SK-N-SH (cell line): ENCODE measurements around the gene MAP1LC3C. TPM values are rescaled to one million over a fixed set of nuclear protein-coding genes. Genes with fewer than 3 reads are reported as not detected.

Source experiments
- CTCF ChIA-PET: fragments of 300-600, 350-600 bp; formaldehyde crosslinking; extraction: SDS; loops from one replicate; lab custom pipeline; 2021; lab: Yijun Ruan, JAX
- POLR2A ChIA-PET: fragments of 350-600 bp; sonication (Branson Sonifier 250); formaldehyde crosslinking; extraction: SDS; loops from one replicate; lab custom pipeline; 2020; ENCODE audit warnings: antibody characterized with exemption, inconsistent platforms; lab: Yijun Ruan, JAX
- DNase-seq: peaks from one replicate; pipeline ENCODE4 v3.0.0; 2012
- H2AFZ ChIP-seq: fragments of 200-600 bp; sonication (generic); 2 replicates; pipeline ENCODE4 v1.8.1; 2016; ENCODE audit warnings: antibody characterized with exemption, mild to moderate bottlenecking, low read depth
- H3F3A ChIP-seq: fragments of 200-600 bp; sonication (generic); replicated peaks from 2 replicates; pipeline ENCODE3; 2016; ENCODE audit warnings: antibody characterized with exemption, mild to moderate bottlenecking; ENCODE audit not compliant: insufficient read depth
- H3K27ac ChIP-seq, 2 experiments: fragments of 200-500 bp in 1 of 2; fragments of 200-600 bp in 1 of 2; sonication (Bioruptor generic) in 1 of 2; sonication (generic), shearing (Covaris generic) in 1 of 2; 2 replicates each; pipeline versions ENCODE4 v1.5.1 to v1.6.1; 2014 to 2016; ENCODE audit warnings: low read depth in 2 of 2, inconsistent platforms in 1 of 2, low read length in 1 of 2, mild to moderate bottlenecking in 1 of 2, mixed read lengths in 1 of 2
- H3K27me3 ChIP-seq: fragments of 200-600 bp; sonication (generic), shearing (Covaris generic); 2 replicates; pipeline ENCODE4 v1.6.1; 2016; ENCODE audit warnings: mixed run types; ENCODE audit not compliant: insufficient read depth
- H3K36me3 ChIP-seq, 2 experiments: fragments of 200-500 bp in 1 of 2; fragments of 200-600 bp in 1 of 2; sonication (Bioruptor generic) in 1 of 2; sonication (generic) in 1 of 2; replicated peaks in 1 of 2; 2 replicates each; pipeline versions ENCODE3 to v1.5.1; 2014 to 2016; ENCODE audit warnings: low read length in 1 of 2, mild to moderate bottlenecking in 1 of 2; ENCODE audit not compliant: insufficient read depth in 2 of 2, control insufficient read depth in 1 of 2
- H3K4me1 ChIP-seq, 2 experiments: fragments of 200-500 bp in 1 of 2; fragments of 200-600 bp in 1 of 2; sonication (Bioruptor generic) in 1 of 2; sonication (generic), shearing (Covaris generic) in 1 of 2; 2 replicates each; pipeline versions ENCODE4 v1.5.1 to v1.6.1; 2014 to 2016; ENCODE audit warnings: low read depth in 1 of 2, low read length in 1 of 2, mixed run types in 1 of 2; ENCODE audit not compliant: insufficient read depth in 2 of 2, control insufficient read depth in 1 of 2
- H3K4me2 ChIP-seq: fragments of 200-600 bp; sonication (generic), shearing (Covaris generic); 2 replicates; pipeline ENCODE4 v1.6.1; 2017; ENCODE audit warnings: mixed run types
- H3K4me3 ChIP-seq, 2 experiments: fragments of 200-500 bp in 1 of 2; fragments of 200-600 bp in 1 of 2; sonication (Bioruptor generic) in 1 of 2; sonication (generic), shearing (Covaris generic) in 1 of 2; 2 replicates each; pipeline versions ENCODE4 v1.5.1 to v1.8.1; 2014 to 2016; ENCODE audit warnings: low read depth in 2 of 2, inconsistent platforms in 1 of 2, low read length in 1 of 2, mild to moderate bottlenecking in 1 of 2, mixed read lengths in 1 of 2, moderate library complexity in 1 of 2
- H3K79me2 ChIP-seq: fragments of 200-600 bp; sonication (generic); 2 replicates; pipeline ENCODE4 v1.8.1; 2017; ENCODE audit warnings: mild to moderate bottlenecking; ENCODE audit not compliant: insufficient read depth
- H3K9ac ChIP-seq: fragments of 200-600 bp; sonication (generic); 2 replicates; pipeline ENCODE4 v1.6.1; 2017; ENCODE audit warnings: mixed run types
- H3K9me2 ChIP-seq: fragments of 200-600 bp; sonication (generic); 2 replicates; pipeline ENCODE4 v1.6.1; 2017; ENCODE audit warnings: mixed run types
- H3K9me3 ChIP-seq: fragments of 200-600 bp; sonication (generic); 2 replicates; pipeline ENCODE4 v1.6.1; 2017; ENCODE audit warnings: mixed run types, mild to moderate bottlenecking, moderate library complexity
- H4K20me1 ChIP-seq: fragments of 200-600 bp; sonication (generic); 2 replicates; pipeline ENCODE4 v1.6.1; 2017; ENCODE audit warnings: mild to moderate bottlenecking, mixed run types; ENCODE audit not compliant: insufficient read depth
- CTCF ChIP-seq: fragments of 200-600 bp; sonication (generic); IDR thresholded peaks from 2 replicates; pipeline ENCODE4 v1.6.1; 2017; ENCODE audit warnings: antibody characterized with exemption, mild to moderate bottlenecking, moderate library complexity
- EZH2phosphoT487 ChIP-seq: fragments of 200-600 bp; sonication (generic); IDR thresholded peaks from 2 replicates; pipeline ENCODE4 v1.6.1; 2017; ENCODE audit warnings: low read depth, mixed run types, mild to moderate bottlenecking, antibody characterized with exemption, moderate library complexity, borderline replicate concordance
- FOSL2 ChIP-seq: IDR thresholded peaks from 2 replicates; pipeline ENCODE4 v1.4.0; 2012; ENCODE audit warnings: low read depth, mild to moderate bottlenecking, moderate library complexity, borderline replicate concordance
- FOXJ3 ChIP-seq: sonication (generic); formaldehyde crosslinking; IDR thresholded peaks from 2 replicates; pipeline ENCODE4 v1.5.1; 2020; ENCODE audit warnings: mild to moderate bottlenecking, missing genetic modification reagents
- IRF3 ChIP-seq: fragments of 150-350 bp; IDR thresholded peaks from 2 replicates; pipeline ENCODE4 v1.6.1; 2016; ENCODE audit warnings: mild to moderate bottlenecking, low read depth, low read length
- MXI1 ChIP-seq: IDR thresholded peaks from 2 replicates; pipeline ENCODE4 v1.6.1; 2012; ENCODE audit warnings: mild to moderate bottlenecking, low read depth, low read length, improper control_type of control experiment
- NFIC ChIP-seq: IDR thresholded peaks from 2 replicates; pipeline ENCODE4 v1.4.0; 2012; ENCODE audit warnings: borderline replicate concordance
- POLR2AphosphoS5 ChIP-seq: IDR thresholded peaks from 2 replicates; pipeline ENCODE4 v1.6.1; 2012; ENCODE audit warnings: low read depth, low read length
- RAD21 ChIP-seq: IDR thresholded peaks from 2 replicates; pipeline ENCODE4 v1.6.1; 2012; ENCODE audit warnings: mild to moderate bottlenecking, low read length
- SIN3A ChIP-seq: IDR thresholded peaks from 2 replicates; pipeline ENCODE4 v1.6.1; 2012; ENCODE audit warnings: low read depth, mild to moderate bottlenecking, low read length, moderate library complexity, borderline replicate concordance
- WGBS: methylation state at CpG from one replicate; pipeline ENCODE4 v1.1.6; 2017; ENCODE audit warnings: low lambda C conversion rate; 5-methylcytosine and 5-hydroxymethylcytosine counted together
- polyA plus RNA-seq, 3 experiments: library from polyadenylated mRNA; depleted of rRNA; stranded (reverse); fragments of >200 nt; gene quantifications; 2 replicates each; pipeline ENCODE4 v1.2.3, GENCODE V29; 2012

MAP1LC3C gene
- polyA plus RNA-seq, 1 of the 3 experiments (the other 2 are of a cell fraction) = 0.20 TPM

- no peak for TF ChIP-seq POLR2AphosphoS5
- no peak for TF ChIP-seq EZH2phosphoT487
- TF ChIP-seq RAD21 = no peak
These were observed 24.9 kb upstream of the MAP1LC3C start (continued) for GRCh38 chr1:242023805-242024204.

- CTCF ChIA-PET = interaction anchor here (0.7 to 5.1 kb wide), 11 partner anchors 12 to 449 kb away, joined by 3 to 36 read pairs (median 4); no protein-coding TSS in a partner anchor
- 64% methylated on average over 6 of the region's 6 CpGs for WGBS
- no peak overlapping the region for H2AFZ ChIP-seq
These were observed 20.1 kb upstream of the MAP1LC3C start for GRCh38 chr1:242019018-242019417.

More at GRCh38 chr1:242019018-242019417, 20.1 kb upstream of the MAP1LC3C start:
- Histone ChIP-seq H3K9ac (no peak overlapping the region), H3K9me2 (no peaks in the 10 kb centered on the region), H3K79me2 (no peaks in the 10 kb centered on the region), H3K4me2 (no peak overlapping the region), H3K9me3 (no peaks in the 10 kb centered on the region), H3K4me1 (no peaks in the 10 kb centered on the region), H4K20me1 (no peaks in the 10 kb centered on the region), H3F3A (no peaks in the 10 kb centered on the region), H3K36me3 (no peaks in the 10 kb centered on the region), H3K27ac (no peak overlapping the region), H3K27me3 (no peaks in the 10 kb centered on the region), H3K4me3 (no peak overlapping the region)
- TF ChIP-seq POLR2AphosphoS5 (no peak), MXI1 (no peak), SIN3A (no peak), FOSL2 (no peak), CTCF (no peak), IRF3 (no peak), FOXJ3 (CRISPR knock-in tag) (no peak), NFIC (no peak)
- DNase-seq = no peak
- POLR2A ChIA-PET = no interaction called here
